Raji (cell line): Measurements from ENCODE around the gene IL11.

Source experiments
- POLR2A ChIP-seq: IDR thresholded peaks from 2 replicates; pipeline ENCODE4 v1.6.1; 2011; ENCODE audit warnings: low read depth, low read length, control low read depth; ENCODE audit not compliant: insufficient read depth

Gene IL11

DNA sequence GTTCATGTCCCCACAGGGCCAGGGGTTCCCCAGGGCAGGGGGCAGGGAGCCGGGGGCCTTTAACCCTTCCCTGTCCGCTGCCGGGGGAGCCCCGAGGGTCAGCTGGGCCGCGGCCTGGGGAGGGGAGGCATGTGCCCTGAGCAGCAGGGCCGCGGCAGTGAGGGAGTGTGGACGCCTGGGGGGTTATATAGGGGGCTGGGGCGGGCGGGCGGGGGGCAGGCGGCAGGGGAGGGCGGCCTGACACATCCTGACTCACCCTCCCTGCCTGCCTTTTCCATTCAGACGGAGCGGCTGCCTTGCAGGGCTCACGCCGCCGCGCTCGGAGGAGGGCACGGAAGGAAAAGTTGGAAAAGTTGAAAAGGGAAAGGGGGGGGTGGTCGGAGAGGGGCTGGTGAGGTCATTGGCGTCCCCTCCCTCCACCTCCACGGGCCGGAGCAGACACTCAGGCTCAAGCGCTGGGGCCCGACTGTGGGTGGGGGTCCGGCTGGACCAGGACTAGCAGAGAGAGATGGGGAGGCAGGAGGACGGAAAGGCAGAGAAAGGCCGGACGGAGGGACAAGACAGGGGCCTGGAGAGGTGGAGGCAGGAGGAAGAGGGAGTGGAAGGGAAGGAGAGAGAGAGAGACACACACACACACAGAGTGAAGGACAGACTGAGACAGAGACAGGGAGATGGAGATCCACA lies at the start of gene IL11:
TSS of gene IL11 (minus strand) at position 159 of the 684 bp plus-strand sequence. CDS start at position 6, 153 bp downstream.
- TF ChIP-seq POLR2A = no peak

DNA sequence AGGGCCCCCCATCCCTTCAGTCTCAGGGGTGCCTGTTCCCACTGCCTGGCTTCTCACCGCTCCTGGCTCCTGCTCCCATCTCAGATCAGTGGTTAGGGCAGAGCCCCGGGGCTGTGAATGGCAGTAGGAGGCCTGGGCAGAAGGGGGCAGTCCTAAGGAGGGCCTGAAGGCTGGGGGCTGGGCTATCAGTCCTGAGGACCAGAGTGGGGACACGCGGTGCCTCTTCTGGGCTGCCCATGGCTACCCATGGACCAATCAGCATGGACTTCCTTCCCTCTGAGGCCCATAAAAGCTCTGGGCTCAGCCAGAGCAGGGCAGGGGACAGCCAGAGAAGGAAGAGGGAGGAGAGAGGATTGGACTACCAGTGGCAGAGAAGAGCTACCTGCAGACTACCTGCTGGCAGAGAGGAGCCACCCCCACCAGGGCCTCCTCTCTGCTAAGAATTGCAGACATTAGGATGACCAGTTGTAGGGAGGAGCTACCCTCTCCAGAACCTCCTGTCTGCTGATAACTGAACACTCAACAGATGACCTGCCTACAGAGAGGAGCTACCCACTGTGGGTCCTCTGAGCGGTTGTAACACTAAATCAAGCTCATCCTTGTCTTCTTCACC lies 49.5 kb upstream of the IL11 start:
- no peak for TF ChIP-seq POLR2A

DNA sequence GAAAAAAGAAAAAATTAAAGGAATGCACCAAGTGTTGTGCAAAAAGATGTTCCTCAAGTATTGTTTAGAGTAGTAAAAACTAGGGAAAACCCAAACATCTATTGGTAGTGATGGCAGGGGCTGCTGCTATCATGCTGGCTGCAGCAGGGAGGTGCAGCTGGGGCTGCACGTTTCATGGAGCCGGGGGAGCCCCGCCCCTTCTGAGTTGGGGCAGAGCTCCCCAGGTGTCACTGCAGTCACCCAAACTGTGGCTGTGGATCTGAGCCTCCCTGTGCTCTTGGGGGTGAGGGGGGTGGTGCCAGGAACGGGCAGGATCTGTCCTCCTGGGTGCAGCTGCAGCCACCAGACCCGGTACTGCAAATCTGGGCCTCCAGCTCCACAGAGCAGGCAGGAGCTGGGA lies 48.8 kb upstream of the IL11 start:
- no peak for TF ChIP-seq POLR2A

DNA sequence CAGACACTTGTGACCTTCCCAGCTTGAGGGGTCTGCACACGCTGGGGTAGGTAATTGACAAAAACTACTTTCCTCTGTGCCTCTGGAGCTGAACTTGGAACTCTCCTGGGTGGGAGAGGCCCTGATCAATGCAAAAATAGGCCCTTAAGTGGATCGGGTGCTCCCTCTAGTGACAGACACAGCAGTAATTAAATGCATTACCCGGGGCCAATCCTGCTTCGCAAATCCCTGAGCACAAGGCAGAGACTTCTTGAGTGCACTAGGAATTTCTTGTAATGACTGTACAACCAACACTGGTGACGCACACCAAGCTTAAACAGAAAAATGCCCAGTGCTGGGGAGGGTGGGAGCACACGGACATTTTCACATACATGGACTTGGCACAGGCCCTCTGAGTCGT lies 47.9 kb upstream of the IL11 start:
- no peak for TF ChIP-seq POLR2A

DNA sequence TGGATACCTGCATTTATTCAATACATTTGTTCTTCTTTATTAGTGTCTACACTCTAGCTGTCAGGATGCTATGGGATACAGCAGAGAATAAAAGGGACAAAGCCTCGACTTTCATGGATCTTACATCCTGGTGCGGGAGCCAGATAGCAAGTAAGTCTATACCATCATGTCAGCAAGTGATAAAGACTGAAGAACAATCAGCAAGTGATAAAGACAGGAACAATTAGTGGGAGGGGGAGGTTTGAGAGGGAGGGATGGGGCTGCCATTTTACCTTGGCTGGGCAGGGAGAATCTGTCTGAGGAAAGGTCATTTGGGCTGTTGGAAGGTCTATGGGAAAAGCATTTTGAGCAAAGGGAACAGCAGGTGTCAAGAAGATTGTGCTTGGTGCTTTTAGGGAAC lies 39.9 kb upstream of the IL11 start:
- TF ChIP-seq POLR2A = no peak

DNA sequence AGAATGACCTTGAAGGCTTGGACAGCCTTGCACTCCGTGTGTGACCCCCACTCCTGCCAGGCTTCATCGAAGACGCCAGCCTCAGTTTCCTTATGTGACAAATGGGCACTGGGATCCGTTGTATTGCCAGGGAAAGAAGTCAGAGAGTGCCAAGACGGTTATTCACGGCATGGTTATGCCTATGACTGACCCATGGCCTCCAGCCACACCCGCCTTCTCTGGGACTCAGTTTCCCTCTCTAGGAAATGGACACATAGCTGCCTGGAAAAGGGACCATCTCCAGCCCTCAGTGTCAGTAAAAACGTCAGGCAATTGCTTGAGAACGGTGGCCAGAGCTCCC lies 38.2 kb upstream of the IL11 start:
- TF ChIP-seq POLR2A = no peak

DNA sequence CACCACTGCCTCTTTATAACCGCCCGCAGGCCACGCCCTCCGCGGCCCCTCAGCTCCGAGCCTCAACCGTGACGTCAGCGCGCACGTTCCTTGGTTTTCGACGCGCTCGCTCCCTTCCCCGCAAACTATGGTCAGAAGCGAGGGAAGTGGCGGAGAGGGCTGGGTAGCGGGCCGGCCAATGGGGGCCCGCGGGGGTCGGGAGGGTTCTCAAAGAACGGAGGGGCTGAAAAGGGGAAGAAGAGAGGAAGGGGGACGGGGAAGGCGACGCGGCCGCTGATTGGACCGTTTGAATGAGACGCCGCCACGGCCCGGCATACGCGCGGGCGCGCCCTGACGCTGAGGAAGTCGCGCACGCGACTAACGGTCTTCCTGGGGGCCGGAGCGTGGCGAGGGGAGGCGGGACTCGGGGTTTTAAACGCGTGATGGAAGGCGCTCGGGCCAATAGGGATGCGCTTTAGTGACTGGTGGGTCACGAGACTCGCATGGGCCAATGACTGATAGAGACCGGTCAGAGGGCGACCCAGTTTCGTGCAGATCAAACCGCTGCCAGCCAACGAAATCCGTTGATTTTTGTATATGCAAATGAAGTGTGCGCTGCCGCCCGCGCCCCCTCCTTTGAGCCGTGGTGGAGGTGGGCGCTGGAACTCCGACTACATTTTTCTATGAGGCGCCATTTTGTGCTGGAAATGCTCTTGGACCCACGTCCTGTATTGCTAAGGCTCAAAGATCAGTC lies 37.7 kb upstream of the IL11 start:
- peak; percentile 55 for TF ChIP-seq POLR2A

DNA sequence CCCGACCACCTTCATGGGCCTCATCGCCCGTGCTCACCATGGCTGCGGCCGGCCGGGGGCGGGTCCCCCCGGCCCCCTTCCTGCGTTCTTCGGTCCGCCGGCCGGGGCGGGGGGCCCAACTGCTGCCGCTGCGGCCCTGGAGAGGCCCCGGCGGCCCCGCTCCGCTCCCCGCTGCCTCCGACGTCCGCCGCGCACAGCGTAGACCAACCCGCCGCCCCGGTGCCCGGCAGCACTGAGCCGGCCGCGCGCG lies 37.2 kb upstream of the IL11 start, which contains the start of gene UBE2S:
TSS of gene UBE2S (minus strand) at position 239 of the 250 bp plus-strand sequence. CDS start at position 40, 199 bp downstream.
- TF ChIP-seq POLR2A = peak; percentile 94

DNA sequence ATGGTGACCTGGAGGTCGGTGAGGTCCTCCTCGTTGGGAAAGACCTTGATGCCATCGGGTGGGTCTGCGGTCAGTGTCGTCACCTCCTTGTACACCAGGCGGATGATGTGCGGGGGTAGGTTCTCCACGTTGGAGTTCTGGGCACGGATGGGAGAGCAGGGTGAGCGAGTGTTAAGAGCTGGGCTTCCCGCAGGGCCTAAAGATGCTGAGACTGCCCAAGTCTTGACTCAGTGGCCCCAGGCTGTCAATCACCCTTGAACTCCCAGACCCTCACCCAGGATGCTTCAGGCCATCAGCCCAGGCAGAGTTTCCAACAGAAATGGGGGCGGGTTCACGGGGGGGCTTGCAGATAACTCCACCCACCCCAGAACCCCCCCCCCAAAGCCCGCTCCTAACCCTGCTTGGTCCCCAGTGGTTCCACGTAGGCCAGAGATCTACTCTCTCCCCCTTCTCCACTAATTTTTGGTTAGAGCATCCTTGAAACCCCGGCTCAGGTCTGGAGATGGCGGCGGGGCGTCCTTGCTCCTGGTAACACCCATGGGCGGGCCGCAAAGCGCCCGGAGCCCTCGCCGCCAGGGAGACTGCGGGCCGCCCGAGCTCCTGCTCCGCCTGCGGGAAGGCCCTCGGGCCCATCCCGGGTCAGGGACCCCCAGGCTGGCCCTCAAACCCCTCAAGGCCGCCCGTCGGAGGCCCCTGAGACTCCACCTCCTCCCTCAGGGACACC lies 36.7 kb upstream of the IL11 start:
- no peak for TF ChIP-seq POLR2A

DNA sequence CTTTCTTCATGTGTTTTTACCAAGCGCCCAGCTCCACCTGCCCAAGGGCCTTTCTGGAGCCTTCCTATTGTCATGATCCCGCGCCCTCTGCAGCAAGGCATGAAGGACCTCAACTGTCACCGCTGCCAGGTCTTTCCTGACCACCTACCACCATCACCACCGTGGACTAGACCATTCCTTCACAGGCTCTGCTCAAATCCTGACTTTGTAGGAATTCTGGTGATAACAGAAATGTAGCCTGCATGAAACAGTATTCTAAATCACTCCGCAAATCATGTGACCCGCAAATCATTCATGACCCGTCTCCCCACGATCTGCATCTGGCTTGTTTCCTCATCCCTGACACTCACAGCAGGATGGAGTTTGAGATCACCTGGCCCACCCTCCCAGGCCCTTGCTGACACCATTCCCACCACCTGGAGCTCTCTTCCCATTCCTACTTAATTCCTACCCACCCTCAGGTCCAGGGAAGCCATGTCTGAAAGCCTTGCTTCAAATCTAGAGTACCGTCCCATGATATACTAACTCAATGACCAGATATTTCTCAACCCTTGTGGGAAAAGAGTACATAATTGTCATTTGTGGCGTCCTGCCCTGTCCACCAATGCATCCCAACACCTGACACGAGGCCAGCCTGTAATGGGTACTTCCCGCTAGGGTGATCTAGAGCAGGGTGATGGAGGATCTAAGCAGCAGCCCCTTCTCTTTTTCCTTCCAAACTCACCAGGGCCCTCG lies 36.0 kb upstream of the IL11 start:
- no peak for TF ChIP-seq POLR2A

DNA sequence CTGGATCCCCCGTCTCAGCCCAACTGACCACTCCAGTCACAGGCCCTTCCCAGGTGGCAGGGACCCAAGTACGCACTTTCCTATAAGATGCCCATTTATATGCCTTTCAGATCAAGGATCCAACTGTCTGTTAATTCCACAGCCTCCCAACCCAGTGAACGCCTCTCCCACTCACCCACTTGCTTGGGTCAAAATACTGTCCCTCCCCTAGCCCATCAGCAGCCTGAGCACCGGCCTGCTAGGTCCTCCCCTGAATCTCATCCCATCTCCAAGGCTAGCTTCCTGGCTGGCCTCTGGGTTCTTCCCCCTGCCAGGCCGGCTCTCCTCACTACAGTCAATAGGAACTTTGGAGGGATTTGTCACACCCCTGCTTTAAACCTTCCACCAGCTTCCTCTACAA lies 35.4 kb upstream of the IL11 start:
- no peak for TF ChIP-seq POLR2A

DNA sequence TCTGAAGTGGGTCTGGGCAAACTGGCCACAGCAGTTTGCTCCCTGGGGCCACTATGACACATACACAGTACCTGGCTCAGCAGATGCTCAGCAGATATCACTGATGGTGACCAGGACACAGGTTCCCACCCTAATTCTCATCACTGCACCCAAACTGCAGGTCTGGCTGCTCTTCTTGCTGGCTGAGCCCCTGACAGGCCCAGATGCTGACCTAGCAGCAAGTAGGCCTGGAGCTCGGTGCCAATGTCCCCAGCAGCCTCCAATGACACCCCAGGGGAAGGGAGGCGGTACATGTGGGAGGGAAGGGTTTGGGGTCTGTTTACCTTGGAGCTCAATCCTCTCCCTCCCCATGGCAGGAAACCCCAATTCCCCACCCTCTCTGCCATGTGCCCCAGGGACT lies 32.2 kb upstream of the IL11 start:
- TF ChIP-seq POLR2A = no peak

DNA sequence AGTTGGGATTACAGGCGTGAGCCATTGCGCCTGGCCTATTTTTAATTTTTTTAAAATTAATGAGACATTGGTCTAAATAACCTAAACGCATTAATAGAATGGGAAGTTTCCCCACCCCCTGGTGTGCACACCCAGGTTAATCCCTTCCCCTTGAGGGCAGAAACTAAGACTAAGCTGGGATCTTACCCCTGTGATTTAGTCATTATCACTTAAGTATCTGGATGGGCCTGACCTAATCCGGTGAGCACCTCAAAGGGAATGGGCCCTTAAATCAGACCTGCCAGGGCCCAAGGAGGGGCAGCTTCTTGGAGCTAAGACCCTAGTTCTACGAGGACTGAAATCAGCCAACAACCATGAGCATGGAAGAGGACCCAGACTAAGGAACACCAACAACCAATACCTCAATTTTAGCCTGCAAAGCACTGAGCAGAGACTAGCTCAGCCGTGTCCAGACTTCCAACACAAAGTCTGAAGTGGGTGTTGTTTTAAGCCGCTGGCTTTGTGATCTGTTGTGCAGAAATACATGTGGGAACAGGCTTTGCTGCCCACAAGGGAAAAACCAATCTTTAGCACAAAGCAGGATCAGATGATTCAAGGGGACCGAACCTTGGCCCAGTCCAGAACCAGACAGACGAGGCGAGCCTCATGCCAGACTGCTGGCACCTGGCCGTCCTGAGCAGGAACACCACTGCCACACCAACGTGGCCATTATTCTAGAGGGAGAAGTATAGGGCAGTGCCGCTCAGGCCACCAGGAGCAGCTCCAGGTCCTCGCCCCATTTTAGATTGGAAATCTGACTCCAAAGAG lies 30.2 kb upstream of the IL11 start:
- TF ChIP-seq POLR2A = no peak

DNA sequence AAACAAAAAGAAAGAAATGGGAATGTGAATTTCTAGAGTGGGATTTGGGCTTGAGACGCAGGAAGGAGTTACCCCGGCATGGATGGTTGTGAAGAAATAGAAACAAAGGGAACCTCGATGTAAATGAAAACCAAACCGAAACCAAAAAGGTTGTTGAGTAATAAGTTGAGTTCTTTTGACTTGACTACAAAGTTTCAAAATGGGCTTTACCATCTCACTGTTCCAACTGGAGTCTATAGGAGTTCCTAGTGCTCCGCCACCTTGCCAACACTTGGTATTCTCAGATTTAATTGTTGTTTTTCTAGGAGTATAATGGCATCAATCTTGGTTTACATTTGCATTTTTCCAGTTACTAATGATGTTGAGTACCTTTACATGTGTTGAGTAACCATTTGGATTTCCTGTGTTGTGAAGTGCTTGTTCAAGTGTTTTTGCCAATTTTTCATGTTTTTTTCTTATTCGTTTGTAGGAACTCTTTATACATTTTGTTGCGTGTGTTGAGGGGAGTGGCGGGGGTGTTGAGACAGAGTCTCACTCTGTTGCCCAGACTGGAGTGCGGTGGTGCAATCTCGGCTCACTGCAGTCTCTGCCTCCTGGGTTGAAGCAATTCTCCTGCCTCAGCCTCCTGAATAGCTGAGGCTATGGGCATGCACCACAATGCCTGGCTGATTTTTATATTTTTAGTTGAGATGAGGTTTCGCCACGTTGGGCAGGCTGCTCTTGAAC lies 28.1 kb upstream of the IL11 start:
- no peak for TF ChIP-seq POLR2A
